H1 (cell line): ENCODE measurements around the gene DIDO1. TPM values are rescaled to one million over a fixed set of nuclear protein-coding genes. Genes with fewer than 3 reads are reported as not detected.
A peak's percentile ranks its signal among the peaks of the same experiment; 100 is the strongest.

Source experiments
- CTCF ChIA-PET: fragments of 300-600 bp; sonication (Branson Sonifier 250); formaldehyde crosslinking; loops from one replicate; lab custom pipeline; 2021; ENCODE audit not compliant: partially characterized antibody; lab: Charles Lee
- POLR2A ChIA-PET: fragments of 300-600 bp; sonication (Branson Sonifier 250); formaldehyde crosslinking; loops from one replicate; lab custom pipeline; 2021; ENCODE audit warnings: inconsistent platforms; ENCODE audit not compliant: partially characterized antibody; lab: Charles Lee
- DNase-seq, 2 experiments: peaks; one replicate each; pipeline versions ENCODE4 v3.0.0 to v3.0.0-alpha.2; 2010 to 2022; ENCODE audit warnings: low spot score in 2 of 2, low read depth in 1 of 2, mixed read lengths in 1 of 2
- FAIRE-seq: peaks from 2 replicates; lab custom pipeline; 2011; peaks lifted over from hg19 to GRCh38; lab: Jason Lieb, UNC
- H2AFZ ChIP-seq: 2 replicates; pipeline ENCODE4 v1.8.1; 2012; ENCODE audit warnings: low read length, inconsistent platforms
- H2AK5ac ChIP-seq: 2 replicates; pipeline ENCODE4 v1.6.1; 2013; ENCODE audit warnings: low read depth, low read length
- H2BK120ac ChIP-seq: replicated peaks from 2 replicates; pipeline ENCODE3; 2013; ENCODE audit warnings: low read depth, low read length, inconsistent platforms
- H2BK12ac ChIP-seq: 2 replicates; pipeline ENCODE4 v1.6.1; 2013; ENCODE audit warnings: low read depth, low read length
- H2BK15ac ChIP-seq: 2 replicates; pipeline ENCODE4 v1.6.1; 2013; ENCODE audit warnings: low read length
- H2BK20ac ChIP-seq: 2 replicates; pipeline ENCODE4 v1.6.1; 2013; ENCODE audit warnings: low read length
- H2BK5ac ChIP-seq: 2 replicates; pipeline ENCODE4 v1.6.1; 2013; ENCODE audit warnings: low read depth, low read length
- H3K14ac ChIP-seq: 2 replicates; pipeline ENCODE4 v1.6.1; 2013; ENCODE audit warnings: inconsistent platforms; ENCODE audit not compliant: insufficient read length
- H3K18ac ChIP-seq: 2 replicates; pipeline ENCODE4 v1.6.1; 2013; ENCODE audit warnings: low read length; ENCODE audit errors: extremely low read depth
- H3K23ac ChIP-seq: 2 replicates; pipeline ENCODE4 v1.6.1; 2013; ENCODE audit warnings: inconsistent platforms; ENCODE audit not compliant: insufficient read length
- H3K23me2 ChIP-seq: 2 replicates; pipeline ENCODE4 v1.6.1; 2013; ENCODE audit warnings: low read depth, low read length
- H3K27ac ChIP-seq: 2 replicates; pipeline ENCODE4 v1.6.1; 2011; ENCODE audit warnings: low read depth, low read length, inconsistent platforms
- H3K27me3 ChIP-seq, 4 experiments: replicated peaks in 1 of 4; 1 replicate in 1 of 4; 2 replicates in 3 of 4; pipeline versions ENCODE4 v1.6.1 to v1.8.1; 2011 to 2013; ENCODE audit warnings: low read length in 3 of 4, mild to moderate bottlenecking in 3 of 4, inconsistent platforms in 2 of 4, mixed read lengths in 2 of 4, moderate library complexity in 1 of 4; ENCODE audit not compliant: control insufficient read depth in 3 of 4, insufficient read depth in 3 of 4; ENCODE audit errors: extremely low read depth in 1 of 4
- H3K36me3 ChIP-seq, 4 experiments: 2 replicates each; pipeline versions ENCODE4 v1.6.1 to v1.8.1; 2011 to 2013; ENCODE audit warnings: mild to moderate bottlenecking in 4 of 4, low read length in 3 of 4, moderate library complexity in 2 of 4, control low read depth in 1 of 4, inconsistent platforms in 1 of 4; ENCODE audit not compliant: insufficient read depth in 4 of 4, control insufficient read depth in 2 of 4
- H3K4ac ChIP-seq: replicated peaks from 2 replicates; pipeline ENCODE3; 2013; ENCODE audit warnings: low read length, low read depth, mixed read lengths, inconsistent platforms; ENCODE audit not compliant: insufficient read length
- H3K4me1 ChIP-seq, 4 experiments: replicated peaks in 1 of 4; 1 replicate in 1 of 4; 2 replicates in 3 of 4; pipeline versions ENCODE4 v1.6.1 to v1.8.1; 2011 to 2013; ENCODE audit warnings: low read length in 3 of 4, inconsistent platforms in 2 of 4, mixed read lengths in 1 of 4; ENCODE audit not compliant: insufficient read depth in 4 of 4, control insufficient read depth in 3 of 4
- H3K4me2 ChIP-seq, 2 experiments: 2 replicates each; pipeline versions ENCODE4 v1.6.1 to v1.8.1; 2011 to 2013; ENCODE audit warnings: low read depth in 2 of 2, low read length in 2 of 2, control low read depth in 1 of 2, inconsistent platforms in 1 of 2, mild to moderate bottlenecking in 1 of 2; ENCODE audit not compliant: insufficient read depth in 1 of 2
- H3K4me3 ChIP-seq, 4 experiments: fragments of 200-600, 300-600 bp in 1 of 4; sonication (generic), shearing (Covaris generic), sonication (Bioruptor Twin) in 1 of 4; 2 replicates each; pipeline versions ENCODE4 v1.5.1 to v1.8.1; 2011 to 2016; ENCODE audit warnings: low read length in 4 of 4, low read depth in 3 of 4, control low read depth in 2 of 4, inconsistent platforms in 2 of 4, mild to moderate bottlenecking in 2 of 4, mixed read lengths in 1 of 4, moderate library complexity in 1 of 4; ENCODE audit not compliant: insufficient read depth in 2 of 4; ENCODE audit errors: extremely low read depth in 1 of 4
- H3K56ac ChIP-seq: replicated peaks from 2 replicates; pipeline ENCODE3; 2013; ENCODE audit warnings: low read depth, mild to moderate bottlenecking, mixed read lengths, low read length, inconsistent platforms; ENCODE audit not compliant: insufficient read length
- H3K79me1 ChIP-seq: 2 replicates; pipeline ENCODE4 v1.6.1; 2013; ENCODE audit warnings: low read depth, low read length, control low read depth
- H3K79me2 ChIP-seq, 2 experiments: 2 replicates each; pipeline versions ENCODE4 v1.6.1 to v1.8.1; 2012 to 2013; ENCODE audit warnings: low read length in 2 of 2, mild to moderate bottlenecking in 2 of 2, inconsistent platforms in 1 of 2; ENCODE audit not compliant: insufficient read depth in 2 of 2, control insufficient read depth in 1 of 2
- H3K9ac ChIP-seq, 4 experiments: replicated peaks in 1 of 4; 1 replicate in 1 of 4; 2 replicates in 3 of 4; pipeline versions ENCODE4 v1.6.1 to v1.8.1; 2011 to 2013; ENCODE audit warnings: low read depth in 3 of 4, low read length in 3 of 4, control low read depth in 2 of 4, mild to moderate bottlenecking in 2 of 4, moderate library complexity in 2 of 4, inconsistent platforms in 1 of 4; ENCODE audit errors: extremely low read depth in 1 of 4
- H3K9me3 ChIP-seq, 2 experiments: 2 replicates each; pipeline versions ENCODE4 v1.6.1 to v1.8.1; 2012 to 2013; ENCODE audit warnings: mild to moderate bottlenecking in 2 of 2, moderate library complexity in 2 of 2, control low read depth in 1 of 2, inconsistent platforms in 1 of 2, low read depth in 1 of 2, low read length in 1 of 2, mixed read lengths in 1 of 2; ENCODE audit not compliant: insufficient read depth in 2 of 2
- H4K20me1 ChIP-seq, 2 experiments: replicated peaks in 1 of 2; 2 replicates each; pipeline versions ENCODE3 to v1.8.1; 2011 to 2013; ENCODE audit warnings: inconsistent platforms in 2 of 2, low read length in 2 of 2, mild to moderate bottlenecking in 1 of 2; ENCODE audit not compliant: insufficient read depth in 2 of 2, control insufficient read depth in 1 of 2
- H4K5ac ChIP-seq: 2 replicates; pipeline ENCODE4 v1.6.1; 2013; ENCODE audit warnings: low read length, low read depth, mixed read lengths, inconsistent platforms; ENCODE audit not compliant: insufficient read length
- H4K8ac ChIP-seq: 2 replicates; pipeline ENCODE4 v1.8.0; 2013; ENCODE audit warnings: mild to moderate bottlenecking, moderate library complexity, low read length, inconsistent platforms; ENCODE audit not compliant: insufficient read depth; ENCODE audit errors: extremely low read depth
- H4K91ac ChIP-seq: replicated peaks from 2 replicates; pipeline ENCODE3; 2013; ENCODE audit warnings: low read length, mixed read lengths, inconsistent platforms; ENCODE audit not compliant: insufficient read length
- BACH1 ChIP-seq: IDR thresholded peaks from 2 replicates; pipeline ENCODE4 v1.6.1; 2012; ENCODE audit warnings: low read length, improper control_type of control experiment
- POLR2A ChIP-seq, 2 experiments: IDR thresholded peaks; 1 replicate in 1 of 2; 2 replicates in 1 of 2; pipeline ENCODE4 v1.6.1; 2011; ENCODE audit warnings: low read depth in 2 of 2, low read length in 2 of 2, mild to moderate bottlenecking in 2 of 2; ENCODE audit errors: control extremely low read depth in 1 of 2
- POLR2AphosphoS5 ChIP-seq: IDR thresholded peaks from 2 replicates; pipeline ENCODE4 v1.6.1; 2011; ENCODE audit warnings: low read depth, low read length
- RNF2 ChIP-seq: fragments of 200-900, 300-1000 bp; sonication (generic); IDR thresholded peaks from 2 replicates; pipeline ENCODE4 v1.7.1; 2016; ENCODE audit warnings: borderline replicate concordance, low read depth, mild to moderate bottlenecking, antibody characterized with exemption, low read length; ENCODE audit not compliant: poor library complexity, severe bottlenecking; ENCODE audit errors: missing control alignments
- SIRT6 ChIP-seq: IDR thresholded peaks from one replicate; pipeline ENCODE4 v1.7.1; 2012; ENCODE audit warnings: low read length, inconsistent platforms
- SP4 ChIP-seq: IDR thresholded peaks from 2 replicates; pipeline ENCODE4 v1.6.1; 2012; ENCODE audit warnings: low read length, inconsistent platforms
- WGBS, 2 experiments: shearing (Covaris generic) in 1 of 2; methylation state at CpG; one replicate each; pipeline versions ENCODE4 v1.1.6 to v1.1.7; 2013 to 2015; ENCODE audit warnings: low lambda C conversion rate in 2 of 2, mixed read lengths in 2 of 2, inconsistent platforms in 1 of 2, low coverage in 1 of 2, missing lambda C conversion rate in 1 of 2; ENCODE audit not compliant: insufficient replicate concordance in 2 of 2, insufficient coverage in 1 of 2, insufficient read length in 1 of 2; ENCODE audit errors: extremely low coverage in 1 of 2, missing lambda C conversion rate in 1 of 2; 5-methylcytosine and 5-hydroxymethylcytosine counted together
- polyA plus RNA-seq, 7 experiments: library from polyadenylated mRNA; depleted of rRNA in 3 of 7; stranded (reverse) in 5 of 7; unstranded in 2 of 7; fragments of >200 nt in 5 of 7; fragments of 200-250 nt in 2 of 7; gene quantifications; 1 replicate in 5 of 7; 2 replicates in 1 of 7; 4 replicates in 1 of 7; pipeline versions ENCODE4 v1.2.1 to v1.2.3, GENCODE V29; 2011 to 2013; ENCODE audit warnings: missing spikeins in 2 of 7, mixed read lengths in 2 of 7
- total RNA-seq: library from RNA; stranded (reverse); fragmentation: NEBNext Ultra II Directional; extraction: Animal tissue kit (Norgen Biotek cat#: 25700); gene quantifications from 2 replicates; pipeline ENCODE4 v1.2.1, GENCODE V29; 2021

Gene DIDO1
- total and polyA plus RNA-seq, 2 of the 8 experiments (the other 6 are each of a cell fraction or from before 2014, with no cell fraction given), result 53.6 to 82.8 TPM

DNA sequence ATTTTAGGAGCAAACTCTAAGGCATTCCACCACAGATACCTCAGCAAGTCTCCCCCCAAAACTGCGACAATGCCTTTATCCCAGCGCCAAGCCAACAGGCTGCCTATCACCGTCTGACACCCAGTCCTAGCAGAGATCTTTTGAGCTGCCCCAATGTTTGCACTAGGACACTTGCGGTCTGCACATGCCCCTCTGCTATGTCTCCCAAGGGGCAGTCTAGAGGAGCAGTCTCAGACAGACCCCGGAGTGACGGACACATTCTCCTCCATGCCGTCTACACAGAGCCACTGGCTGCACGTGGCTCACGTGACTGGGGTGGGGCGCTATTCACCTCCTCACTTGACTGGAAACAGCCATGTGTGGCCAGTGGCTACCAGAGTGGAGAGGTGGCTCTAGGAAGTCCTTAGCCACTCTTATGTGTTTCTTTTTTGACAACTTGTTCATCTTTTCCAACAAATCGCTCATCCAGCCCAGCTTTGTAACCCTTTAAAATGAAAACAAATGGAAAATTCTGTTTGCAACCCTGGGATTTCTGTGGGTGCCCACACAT lies 16.0 kb downstream of the DIDO1 start:
- CTCF ChIA-PET, result interaction anchor here (0.9 to 5.7 kb wide), 6 partner anchors 8 to 99 kb away, joined by 3 to 58 read pairs (median 8); no protein-coding TSS in a partner anchor
- Histone ChIP-seq H4K91ac (no peak overlapping the region), H2AFZ (no peak overlapping the region), H3K23me2 (no peaks in the 10 kb centered on the region), H3K4me1 (peaks cover 4 to 9% (median 7%) of the 10 kb centered on the region in 4 experiments; a peak in 6 of 7 replicates), H3K36me3 (peaks cover 39 to 75% (median 66%) of the 10 kb centered on the region in 4 experiments), H2BK20ac (no peak overlapping the region), H2AK5ac (no peak overlapping the region), H3K9me3 (no peaks in the 10 kb centered on the region)
- TF ChIP-seq POLR2A (IDR thresholded peaks at IDR 0.05; ENCODE audit: control extremely low read depth in 1 of 2, low read depth in 2 of 2, low read length in 2 of 2) (0 out of 3 replicates have a peak, but pooled peaks of 1 of the 2 experiments have one; percentile 3), RNF2 (no peak), SP4 (no peak), BACH1 (no peak), POLR2AphosphoS5 (peak; percentile 27; the same call in 1 of the 2 replicates), SIRT6 (no peak)
- TF ChIP-seq, all 59 proteins: peak for 2
- Histone ChIP-seq H3K4me2 (no peak overlapping the region), H2BK5ac (no peak overlapping the region), H3K27ac (no peak overlapping the region), H3K18ac (no peak overlapping the region), H3K27me3 (no peaks in the 10 kb centered on the region), H4K20me1 (peaks cover 39 to 62% of the 10 kb centered on the region in 2 experiments), H3K4me3 (no peak overlapping the region), H3K14ac (no peak overlapping the region), H2BK12ac (no peak overlapping the region), H3K79me1 (peaks cover 25% of the 10 kb centered on the region), H2BK120ac (no peak overlapping the region), H3K23ac (no peak overlapping the region), H3K79me2 (peaks cover 20 to 77% of the 10 kb centered on the region in 2 experiments), H3K9ac (no peak overlapping the region; a peak in 1 of 7 replicates), H4K8ac (peak overlapping the region; percentile 51; the same call in 1 of the 2 replicates), H3K56ac (no peak overlapping the region), H2BK15ac (no peak overlapping the region), H4K5ac (no peak overlapping the region), H3K4ac (no peak overlapping the region)
- 94% methylated on average over 11 of the region's 11 CpGs; no CpG with 5 or more reads in 1 of the 2 experiments for WGBS, 2 experiments
- FAIRE-seq (no peak), DNase-seq (no peak)
- POLR2A ChIA-PET, result interaction anchor here (1.6 to 20.3 kb wide), 4 partner anchors 9 to 32 kb away, joined by 3 to 363 read pairs (median 104); partner anchors contain the start of genes DIDO1 and GID8
